GM23338 (cell line): Measurements from ENCODE around the gene RPL41. TPM values are rescaled to one million over a fixed set of nuclear protein-coding genes. Genes with fewer than 3 reads are reported as not detected.

Source experiments
- ATAC-seq: fragments of 200-7000 bp; cut with Tn5 transposase; 3 replicates; pipeline ENCODE4 v1.9.1; 2020
- DNase-seq: peaks from one replicate; pipeline ENCODE4 v3.0.0-alpha.2; 2015; ENCODE audit warnings: low spot score
- H2AFZ ChIP-seq: fragments of 200-600 bp; sonication (generic); 2 replicates; pipeline ENCODE4 v1.8.0; 2016; ENCODE audit warnings: antibody characterized with exemption, mild to moderate bottlenecking, moderate library complexity
- H3F3A ChIP-seq: fragments of 200-600 bp; sonication (generic); replicated peaks from 2 replicates; pipeline ENCODE4 v1.8.0; 2017; ENCODE audit warnings: antibody characterized with exemption, mixed run types, low read depth
- H3K27ac ChIP-seq: fragments of 200-600 bp; sonication (generic); 2 replicates; pipeline ENCODE4 v1.6.1; 2016; ENCODE audit warnings: low read depth
- H3K27me3 ChIP-seq: fragments of 200-600 bp; sonication (generic); 2 replicates; pipeline ENCODE4 v1.8.0; 2016; ENCODE audit warnings: mild to moderate bottlenecking, mixed run types, moderate library complexity; ENCODE audit not compliant: insufficient read depth
- H3K36me3 ChIP-seq: fragments of 200-600 bp; sonication (generic); 2 replicates; pipeline ENCODE4 v1.8.0; 2016; ENCODE audit warnings: mild to moderate bottlenecking; ENCODE audit not compliant: insufficient read depth
- H3K4me1 ChIP-seq: fragments of 200-600 bp; sonication (generic); 2 replicates; pipeline ENCODE4 v1.8.0; 2016; ENCODE audit warnings: mild to moderate bottlenecking, moderate library complexity; ENCODE audit not compliant: insufficient read depth
- H3K4me2 ChIP-seq: fragments of 200-600 bp; sonication (generic); 2 replicates; pipeline ENCODE4 v1.7.1; 2017; ENCODE audit warnings: mixed run types
- H3K4me3 ChIP-seq: fragments of 200-600 bp; sonication (generic); 2 replicates; pipeline ENCODE4 v1.6.1; 2016; ENCODE audit warnings: mixed run types
- H3K79me2 ChIP-seq: fragments of 200-600 bp; sonication (generic); replicated peaks from 2 replicates; pipeline ENCODE4 v1.8.0; 2017; ENCODE audit warnings: mild to moderate bottlenecking; ENCODE audit not compliant: insufficient read depth
- H3K9me2 ChIP-seq: fragments of 200-600 bp; sonication (generic); 2 replicates; pipeline ENCODE4 v1.8.0; 2017; ENCODE audit not compliant: insufficient read depth
- H4K20me1 ChIP-seq: fragments of 200-600 bp; sonication (generic); replicated peaks from 2 replicates; pipeline ENCODE4 v1.8.0; 2017; ENCODE audit warnings: mild to moderate bottlenecking; ENCODE audit not compliant: insufficient read depth
- H3K27ac Mint-ChIP-seq: 2 replicates; pipeline ENCODE4 v1.8.0; 2020; ENCODE audit warnings: inconsistent platforms, mild to moderate bottlenecking, moderate library complexity, mixed read lengths
- H3K27me3 Mint-ChIP-seq: 3 replicates; pipeline ENCODE4 v1.8.0; 2022; ENCODE audit warnings: low read depth, mild to moderate bottlenecking, moderate library complexity, mixed read lengths, inconsistent platforms; ENCODE audit not compliant: insufficient read depth, poor library complexity
- H3K36me3 Mint-ChIP-seq: 3 replicates; pipeline ENCODE4 v1.8.0; 2021; ENCODE audit warnings: low read depth, mild to moderate bottlenecking, inconsistent platforms, moderate library complexity, mixed read lengths
- H3K4me1 Mint-ChIP-seq: 3 replicates; pipeline ENCODE4 v1.8.0; 2020; ENCODE audit warnings: mild to moderate bottlenecking, inconsistent platforms, mixed read lengths
- H3K4me3 Mint-ChIP-seq: 3 replicates; pipeline ENCODE4 v1.8.0; 2021; ENCODE audit warnings: moderate library complexity, mild to moderate bottlenecking, inconsistent platforms, mixed read lengths
- H3K9me3 Mint-ChIP-seq: 3 replicates; pipeline ENCODE4 v1.8.0; 2020; ENCODE audit warnings: moderate library complexity, mild to moderate bottlenecking, inconsistent platforms, mixed read lengths
- CREB1 ChIP-seq: fragments of 250-450 bp; sonication (Bioruptor Pico); IDR thresholded peaks from 2 replicates; pipeline ENCODE4 v1.5.0; 2020; ENCODE audit warnings: low read depth, mild to moderate bottlenecking, moderate library complexity
- EZH2 ChIP-seq: fragments of 200-600 bp; sonication (generic); IDR thresholded peaks from one replicate; pipeline ENCODE4 v1.8.0; 2017; ENCODE audit warnings: antibody characterized with exemption, mild to moderate bottlenecking, low read depth; ENCODE audit not compliant: unreplicated experiment
- EZH2phosphoT487 ChIP-seq: fragments of 200-600 bp; sonication (generic); IDR thresholded peaks from one replicate; pipeline ENCODE4 v1.8.1; 2018; ENCODE audit warnings: antibody characterized with exemption; ENCODE audit not compliant: unreplicated experiment
- JUNB ChIP-seq: IDR thresholded peaks from one replicate; pipeline ENCODE4 v1.6.1; 2016; ENCODE audit warnings: antibody characterized with exemption; ENCODE audit not compliant: unreplicated experiment
- NANOG ChIP-seq: IDR thresholded peaks from 2 replicates; pipeline ENCODE4 v1.6.1; 2016; ENCODE audit warnings: antibody characterized with exemption, borderline replicate concordance
- POLR2AphosphoS5 ChIP-seq: IDR thresholded peaks from 2 replicates; pipeline ENCODE4 v1.6.1; 2016; ENCODE audit warnings: antibody characterized with exemption, low read depth
- STAT1 ChIP-seq: IDR thresholded peaks from one replicate; pipeline ENCODE4 v1.6.1; 2016; ENCODE audit warnings: antibody characterized with exemption; ENCODE audit not compliant: unreplicated experiment
- ZNF114 ChIP-seq: fragments of 250-450 bp; sonication (Bioruptor Pico); IDR thresholded peaks from 2 replicates; pipeline ENCODE4 v1.5.0; 2020; ENCODE audit warnings: mild to moderate bottlenecking, moderate library complexity
- ZNF331 ChIP-seq: fragments of 250-450 bp; sonication (Bioruptor Pico); IDR thresholded peaks from 2 replicates; pipeline ENCODE4 v1.5.0; 2020; ENCODE audit warnings: low read depth, mild to moderate bottlenecking, moderate library complexity
- polyA plus RNA-seq: library from polyadenylated mRNA; unstranded; fragments of >200 nt; fragmentation: Nextera tagmentation; extraction: Ambion mirVana; gene quantifications from 2 replicates; pipeline ENCODE4 v1.2.1, GENCODE V29; 2016
- total RNA-seq: library from RNA; depleted of rRNA; stranded (reverse); fragments of >200 nt; shearing (Covaris generic); gene quantifications from 2 replicates; pipeline ENCODE4 v1.2.3, GENCODE V29; 2014
- TF ChIP-seq, protein P1 (sequence below), 2 experiments: fragments of 200-600 bp in 1 of 2; sonication (generic) in 1 of 2; conservative IDR thresholded peaks; 2 replicates each; pipeline versions ENCODE4 v1.5.1 to v1.6.1; 2016 to 2017; ENCODE audit warnings: antibody characterized with exemption in 2 of 2, low read depth in 2 of 2, mild to moderate bottlenecking in 2 of 2, moderate library complexity in 1 of 2
- TF ChIP-seq, protein P2 (sequence below): IDR thresholded peaks from one replicate; pipeline ENCODE4 v1.6.1; 2018; ENCODE audit warnings: antibody characterized with exemption; ENCODE audit not compliant: unreplicated experiment
- TF ChIP-seq, protein P3 (sequence below): IDR thresholded peaks from 2 replicates; pipeline ENCODE4 v1.6.1; 2016; ENCODE audit warnings: antibody characterized with exemption

The RPL41 gene
- total and polyA plus RNA-seq, 2 experiments from 2014 or later: 2,039 to 3,875 TPM

DNA sequence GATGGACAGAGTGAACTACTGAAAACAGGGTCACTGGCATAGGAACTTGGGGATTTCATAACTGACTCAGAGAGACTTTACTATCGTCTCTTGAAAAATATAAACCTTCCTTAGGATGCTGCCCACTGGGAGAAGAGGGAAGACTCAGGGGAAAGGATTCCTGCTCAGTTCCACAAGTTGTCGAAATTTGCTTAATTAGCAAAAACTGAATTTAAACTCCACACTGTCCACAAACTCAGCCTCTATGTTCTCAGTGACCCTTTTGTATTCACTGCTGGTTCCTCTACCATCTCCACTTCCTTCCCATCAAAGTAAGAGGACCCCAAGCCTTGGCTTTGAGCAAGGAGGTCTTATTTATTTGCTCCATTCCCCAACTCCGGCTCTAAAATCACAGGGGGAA, 28.8 kb downstream of the RPL41 start (continued):
- TF ChIP-seq, protein P1, sequence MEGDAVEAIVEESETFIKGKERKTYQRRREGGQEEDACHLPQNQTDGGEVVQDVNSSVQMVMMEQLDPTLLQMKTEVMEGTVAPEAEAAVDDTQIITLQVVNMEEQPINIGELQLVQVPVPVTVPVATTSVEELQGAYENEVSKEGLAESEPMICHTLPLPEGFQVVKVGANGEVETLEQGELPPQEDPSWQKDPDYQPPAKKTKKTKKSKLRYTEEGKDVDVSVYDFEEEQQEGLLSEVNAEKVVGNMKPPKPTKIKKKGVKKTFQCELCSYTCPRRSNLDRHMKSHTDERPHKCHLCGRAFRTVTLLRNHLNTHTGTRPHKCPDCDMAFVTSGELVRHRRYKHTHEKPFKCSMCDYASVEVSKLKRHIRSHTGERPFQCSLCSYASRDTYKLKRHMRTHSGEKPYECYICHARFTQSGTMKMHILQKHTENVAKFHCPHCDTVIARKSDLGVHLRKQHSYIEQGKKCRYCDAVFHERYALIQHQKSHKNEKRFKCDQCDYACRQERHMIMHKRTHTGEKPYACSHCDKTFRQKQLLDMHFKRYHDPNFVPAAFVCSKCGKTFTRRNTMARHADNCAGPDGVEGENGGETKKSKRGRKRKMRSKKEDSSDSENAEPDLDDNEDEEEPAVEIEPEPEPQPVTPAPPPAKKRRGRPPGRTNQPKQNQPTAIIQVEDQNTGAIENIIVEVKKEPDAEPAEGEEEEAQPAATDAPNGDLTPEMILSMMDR (conservative IDR thresholded peaks at IDR 0.05; ENCODE audit: low read depth in 2 of 2): no peak
- TF ChIP-seq ZNF331 (CRISPR knock-in tag) (no peak), JUNB (no peak), STAT1 (no peak), EZH2phosphoT487 (no peak)
- TF ChIP-seq, protein P2, sequence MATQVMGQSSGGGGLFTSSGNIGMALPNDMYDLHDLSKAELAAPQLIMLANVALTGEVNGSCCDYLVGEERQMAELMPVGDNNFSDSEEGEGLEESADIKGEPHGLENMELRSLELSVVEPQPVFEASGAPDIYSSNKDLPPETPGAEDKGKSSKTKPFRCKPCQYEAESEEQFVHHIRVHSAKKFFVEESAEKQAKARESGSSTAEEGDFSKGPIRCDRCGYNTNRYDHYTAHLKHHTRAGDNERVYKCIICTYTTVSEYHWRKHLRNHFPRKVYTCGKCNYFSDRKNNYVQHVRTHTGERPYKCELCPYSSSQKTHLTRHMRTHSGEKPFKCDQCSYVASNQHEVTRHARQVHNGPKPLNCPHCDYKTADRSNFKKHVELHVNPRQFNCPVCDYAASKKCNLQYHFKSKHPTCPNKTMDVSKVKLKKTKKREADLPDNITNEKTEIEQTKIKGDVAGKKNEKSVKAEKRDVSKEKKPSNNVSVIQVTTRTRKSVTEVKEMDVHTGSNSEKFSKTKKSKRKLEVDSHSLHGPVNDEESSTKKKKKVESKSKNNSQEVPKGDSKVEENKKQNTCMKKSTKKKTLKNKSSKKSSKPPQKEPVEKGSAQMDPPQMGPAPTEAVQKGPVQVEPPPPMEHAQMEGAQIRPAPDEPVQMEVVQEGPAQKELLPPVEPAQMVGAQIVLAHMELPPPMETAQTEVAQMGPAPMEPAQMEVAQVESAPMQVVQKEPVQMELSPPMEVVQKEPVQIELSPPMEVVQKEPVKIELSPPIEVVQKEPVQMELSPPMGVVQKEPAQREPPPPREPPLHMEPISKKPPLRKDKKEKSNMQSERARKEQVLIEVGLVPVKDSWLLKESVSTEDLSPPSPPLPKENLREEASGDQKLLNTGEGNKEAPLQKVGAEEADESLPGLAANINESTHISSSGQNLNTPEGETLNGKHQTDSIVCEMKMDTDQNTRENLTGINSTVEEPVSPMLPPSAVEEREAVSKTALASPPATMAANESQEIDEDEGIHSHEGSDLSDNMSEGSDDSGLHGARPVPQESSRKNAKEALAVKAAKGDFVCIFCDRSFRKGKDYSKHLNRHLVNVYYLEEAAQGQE: no peak

DNA sequence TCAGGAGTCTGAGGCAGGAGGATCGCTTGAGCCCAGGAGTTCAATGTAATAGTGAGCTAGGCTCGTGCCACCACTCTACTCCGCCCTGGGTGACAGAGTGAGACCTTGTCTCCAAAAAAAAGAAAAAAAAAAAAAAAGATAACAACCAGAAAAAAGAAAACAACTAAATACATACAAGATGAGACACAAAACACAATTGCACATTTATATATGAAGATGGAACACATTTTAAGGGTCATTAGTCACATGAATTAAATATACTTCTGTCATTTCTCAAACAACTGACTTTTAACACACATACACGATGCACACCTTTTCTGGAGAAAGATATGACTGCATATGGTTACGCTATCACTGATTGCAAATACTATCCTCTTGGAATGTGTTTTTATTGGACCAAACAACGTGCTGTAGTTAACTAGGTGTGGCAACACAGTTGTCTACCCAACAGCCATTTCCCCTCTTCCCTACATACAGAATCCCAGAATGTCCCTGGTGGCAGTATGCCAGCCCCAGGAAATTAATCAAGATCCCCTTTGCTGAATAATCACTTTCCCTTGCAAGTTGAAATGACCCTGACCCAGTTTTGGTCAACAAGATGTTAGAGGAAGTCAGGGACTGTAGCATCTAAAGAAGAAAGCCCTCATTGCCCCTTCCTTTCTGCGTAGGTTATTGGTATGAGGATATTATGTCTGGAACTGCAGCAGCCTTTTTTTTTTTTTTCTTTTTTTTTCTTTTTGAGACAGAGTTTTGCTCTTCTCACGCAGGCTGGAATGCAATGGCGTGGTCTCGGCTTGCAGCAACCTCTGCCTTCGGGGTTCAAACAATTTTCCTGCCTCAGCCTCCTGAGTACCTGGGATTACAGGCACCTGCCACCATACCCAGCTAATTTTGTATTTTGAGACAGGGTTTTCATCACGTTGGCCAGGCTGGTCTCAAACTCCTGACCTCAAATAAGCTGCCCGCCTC, 30.3 kb downstream of the RPL41 start:
- H3K36me3 ChIP-seq: peaks cover 27% of the 10 kb centered on the region
- peaks cover 17% of the 10 kb centered on the region for H3F3A ChIP-seq
- H3K27me3 Mint-ChIP-seq: peaks cover 1% of the 10 kb centered on the region
- no peak overlapping the region for H3K4me2 ChIP-seq
- H3K27ac ChIP-seq: no peak overlapping the region
- H3K4me1 Mint-ChIP-seq: peaks cover 5% of the 10 kb centered on the region; the same call in 2 of the 3 replicates
- H3K36me3 Mint-ChIP-seq: peaks cover 42% of the 10 kb centered on the region
- no peak overlapping the region for H3K4me3 ChIP-seq
- no peak overlapping the region for H2AFZ ChIP-seq
- H3K79me2 ChIP-seq: no peaks in the 10 kb centered on the region
- no peak for ATAC-seq
- H3K27me3 ChIP-seq: no peaks in the 10 kb centered on the region
- H3K4me1 ChIP-seq: peaks cover 5% of the 10 kb centered on the region; the same call in 1 of the 2 replicates
- H4K20me1 ChIP-seq: no peaks in the 10 kb centered on the region; the same call in 1 of the 2 replicates
- no peak for DNase-seq
- no peaks in the 10 kb centered on the region for H3K9me3 Mint-ChIP-seq
- TF ChIP-seq, protein P3, sequence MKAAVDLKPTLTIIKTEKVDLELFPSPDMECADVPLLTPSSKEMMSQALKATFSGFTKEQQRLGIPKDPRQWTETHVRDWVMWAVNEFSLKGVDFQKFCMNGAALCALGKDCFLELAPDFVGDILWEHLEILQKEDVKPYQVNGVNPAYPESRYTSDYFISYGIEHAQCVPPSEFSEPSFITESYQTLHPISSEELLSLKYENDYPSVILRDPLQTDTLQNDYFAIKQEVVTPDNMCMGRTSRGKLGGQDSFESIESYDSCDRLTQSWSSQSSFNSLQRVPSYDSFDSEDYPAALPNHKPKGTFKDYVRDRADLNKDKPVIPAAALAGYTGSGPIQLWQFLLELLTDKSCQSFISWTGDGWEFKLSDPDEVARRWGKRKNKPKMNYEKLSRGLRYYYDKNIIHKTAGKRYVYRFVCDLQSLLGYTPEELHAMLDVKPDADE: no peak
- TF ChIP-seq EZH2 (no peak), NANOG (no peak), CREB1 (CRISPR knock-in tag) (no peak), POLR2AphosphoS5 (no peak), STAT1 (no peak), EZH2phosphoT487 (no peak), ZNF114 (CRISPR knock-in tag) (no peak), JUNB (no peak)
- TF ChIP-seq, protein P1 (conservative IDR thresholded peaks at IDR 0.05; ENCODE audit: low read depth in 2 of 2): no peak
- no peak overlapping the region for H3K27ac Mint-ChIP-seq
- H3K4me3 Mint-ChIP-seq: no peak overlapping the region
- no peaks in the 10 kb centered on the region for H3K9me2 ChIP-seq
